HCT116 (cell line): ENCODE results near the gene ATP8A2. TPM values are rescaled to one million over a fixed set of nuclear protein-coding genes. Genes with fewer than 3 reads are reported as not detected.
A peak's percentile ranks its signal among the peaks of the same experiment; 100 is the strongest.

ENCODE experiments used
- ATAC-seq: fragments of 200-7000 bp; cut with Tn5 transposase; 2 replicates; pipeline ENCODE4 v1.9.1; 2020; ENCODE audit warnings: mild to moderate bottlenecking, moderate library complexity
- BruUV-seq: library from RNA; stranded (reverse); fragments of 400-500 nt; replicated peaks from 2 replicates; lab custom pipeline; 2021; lab: Mats Ljungman, UMichigan
- CTCF ChIA-PET: fragments of 300-600 bp; sonication (Branson Sonifier 250); formaldehyde crosslinking; loops from one replicate; lab custom pipeline; 2021; ENCODE audit warnings: antibody characterized with exemption; lab: Charles Lee
- POLR2A ChIA-PET: fragments of 300-600, 350-600 bp; sonication (Branson Sonifier 250); formaldehyde crosslinking; loops from one replicate; lab custom pipeline; 2021; ENCODE audit warnings: antibody characterized with exemption; lab: Charles Lee
- RAD21 ChIA-PET, 2 experiments: fragments of 300-600 bp; sonication (Branson Sonifier 250); formaldehyde crosslinking; loops; one replicate each; lab custom pipeline; 2023; ENCODE audit warnings: low total read pairs in 2 of 2; ENCODE audit not compliant: uncharacterized antibody in 2 of 2, unreplicated experiment in 2 of 2, low non-redundant PET in 1 of 2; lab: Charles Lee
- DNase-seq: peaks from one replicate; pipeline ENCODE4 v3.0.0-alpha.2; 2010; ENCODE audit warnings: low read depth, low spot score
- H2AFZ ChIP-seq: fragments of 200-600 bp; shearing (Covaris generic), sonication (generic); 2 replicates; pipeline ENCODE4 v1.6.1; 2017; ENCODE audit warnings: low read depth, mixed run types, mixed read lengths, antibody characterized with exemption, low read length; ENCODE audit not compliant: poor library complexity, severe bottlenecking
- H3K27ac ChIP-seq: 2 replicates; pipeline ENCODE4 v1.5.1; 2012; ENCODE audit warnings: low read depth, low read length
- H3K27me3 ChIP-seq: fragments of 200-600 bp; sonication (generic); 2 replicates; pipeline ENCODE4 v1.6.1; 2016; ENCODE audit warnings: mixed run types, low read length, mixed read lengths; ENCODE audit not compliant: insufficient read depth
- H3K36me3 ChIP-seq, 2 experiments: fragments of 200-500 bp in 1 of 2; fragments of 200-600 bp in 1 of 2; sonication (Bioruptor generic) in 1 of 2; sonication (generic) in 1 of 2; 2 replicates each; pipeline versions ENCODE4 v1.5.1 to v1.6.1; 2014 to 2016; ENCODE audit warnings: low read length in 2 of 2, inconsistent platforms in 1 of 2, mixed read lengths in 1 of 2, mixed run types in 1 of 2; ENCODE audit not compliant: insufficient read depth in 2 of 2, control insufficient read depth in 1 of 2
- H3K4me1 ChIP-seq, 2 experiments: fragments of 200-600 bp in 1 of 2; sonication (generic) in 1 of 2; 2 replicates each; pipeline versions ENCODE4 v1.5.1 to v1.6.1; 2012 to 2017; ENCODE audit warnings: low read length in 2 of 2, inconsistent platforms in 1 of 2, mild to moderate bottlenecking in 1 of 2, mixed read lengths in 1 of 2, mixed run types in 1 of 2, moderate library complexity in 1 of 2; ENCODE audit not compliant: insufficient read depth in 2 of 2, control insufficient read depth in 1 of 2
- H3K4me2 ChIP-seq: fragments of 200-600 bp; sonication (generic); 2 replicates; pipeline ENCODE4 v1.6.1; 2017; ENCODE audit warnings: mixed run types, low read length, mixed read lengths
- H3K4me3 ChIP-seq, 2 experiments: fragments of 200-600 bp in 1 of 2; sonication (generic) in 1 of 2; replicated peaks in 1 of 2; 2 replicates each; pipeline ENCODE4 v1.5.1; 2011 to 2016; ENCODE audit warnings: low read length in 2 of 2, control low read depth in 1 of 2, low read depth in 1 of 2, mild to moderate bottlenecking in 1 of 2, mixed read lengths in 1 of 2, mixed run types in 1 of 2
- H3K79me2 ChIP-seq: fragments of 200-600 bp; sonication (generic); 2 replicates; pipeline ENCODE4 v1.6.1; 2017; ENCODE audit warnings: mild to moderate bottlenecking, mixed run types, low read length, moderate library complexity, mixed read lengths; ENCODE audit not compliant: insufficient read depth
- H3K9ac ChIP-seq: fragments of 200-600 bp; sonication (generic); 2 replicates; pipeline ENCODE4 v1.6.1; 2016; ENCODE audit warnings: low read length, mixed read lengths
- H3K9me2 ChIP-seq: fragments of 200-600 bp; sonication (generic), shearing (Covaris generic); 2 replicates; pipeline ENCODE4 v1.6.1; 2017; ENCODE audit warnings: mixed run types, mild to moderate bottlenecking, moderate library complexity; ENCODE audit not compliant: insufficient read depth
- H3K9me3 ChIP-seq, 2 experiments: fragments of 200-500 bp in 1 of 2; fragments of 200-600 bp in 1 of 2; sonication (Bioruptor generic) in 1 of 2; sonication (generic) in 1 of 2; 2 replicates each; pipeline ENCODE4 v1.6.1; 2014 to 2017; ENCODE audit warnings: low read length in 2 of 2, mixed read lengths in 2 of 2, inconsistent platforms in 1 of 2, low read depth in 1 of 2, mild to moderate bottlenecking in 1 of 2, mixed run types in 1 of 2, moderate library complexity in 1 of 2; ENCODE audit not compliant: control insufficient read depth in 1 of 2, insufficient read depth in 1 of 2
- H4K20me1 ChIP-seq: fragments of 200-600 bp; sonication (generic), shearing (Covaris generic); 2 replicates; pipeline ENCODE4 v1.6.1; 2017; ENCODE audit warnings: mixed run types, mild to moderate bottlenecking, moderate library complexity; ENCODE audit not compliant: insufficient read depth
- CTCF ChIP-seq, 3 experiments: fragments of 200-600 bp in 1 of 3; sonication (generic) in 1 of 3; IDR thresholded peaks in 2 of 3; conservative IDR thresholded peaks in 1 of 3; 2 replicates each; pipeline ENCODE4 v1.5.1; 2012 to 2017; ENCODE audit warnings: low read depth in 2 of 3, low read length in 2 of 3, antibody characterized with exemption in 1 of 3, borderline replicate concordance in 1 of 3, control low read depth in 1 of 3, mild to moderate bottlenecking in 1 of 3, mixed read lengths in 1 of 3, mixed run types in 1 of 3, moderate library complexity in 1 of 3; ENCODE audit not compliant: insufficient read depth in 1 of 3
- ELF1 ChIP-seq: IDR thresholded peaks from 2 replicates; pipeline ENCODE4 v1.6.1; 2012; ENCODE audit warnings: low read depth, borderline replicate concordance
- FOSL1 ChIP-seq: IDR thresholded peaks from 2 replicates; pipeline ENCODE4 v1.6.1; 2012; ENCODE audit warnings: low read depth
- JUND ChIP-seq: IDR thresholded peaks from 2 replicates; pipeline ENCODE4 v1.6.1; 2012
- MAX ChIP-seq: IDR thresholded peaks from 2 replicates; pipeline ENCODE4 v1.6.1; 2012
- POLR2AphosphoS5 ChIP-seq: IDR thresholded peaks from 2 replicates; pipeline ENCODE4 v1.6.1; 2011; ENCODE audit warnings: mild to moderate bottlenecking, low read depth, low read length, moderate library complexity
- RAD21 ChIP-seq: IDR thresholded peaks from 2 replicates; pipeline ENCODE4 v1.6.1; 2012; ENCODE audit warnings: low read depth, mild to moderate bottlenecking
- SIN3A ChIP-seq: IDR thresholded peaks from 2 replicates; pipeline ENCODE4 v1.6.1; 2012; ENCODE audit warnings: low read depth
- SP1 ChIP-seq: IDR thresholded peaks from 2 replicates; pipeline ENCODE4 v1.6.1; 2012; ENCODE audit warnings: low read depth
- SRF ChIP-seq: IDR thresholded peaks from 2 replicates; pipeline ENCODE4 v1.6.1; 2012; ENCODE audit warnings: low read depth
- ZNF274 ChIP-seq: fragments of 200-500 bp; sonication (Bioruptor generic); IDR thresholded peaks from 2 replicates; pipeline ENCODE4 v1.6.1; 2014; ENCODE audit warnings: mild to moderate bottlenecking, low read depth, low read length, inconsistent platforms
- intact Hi-C: fragments of 100-400 bp; cut with micrococcal nuclease; formaldehyde crosslinking; loops from 2 replicates; pipeline ENCODE4 v1.10.0; 2022
- total RNA-seq: library from RNA; stranded (reverse); gene quantifications from one replicate; pipeline ENCODE4 v1.2.1, GENCODE V29; 2021; ENCODE audit not compliant: unreplicated experiment
- TF ChIP-seq, protein P1 (sequence below): IDR thresholded peaks from 2 replicates; pipeline ENCODE4 v1.6.1; 2011; ENCODE audit warnings: mild to moderate bottlenecking, low read length, moderate library complexity; ENCODE audit not compliant: insufficient replicate concordance; ENCODE audit errors: extremely low read depth

ATP8A2 gene
- total RNA-seq, 1 experiment from 2014 or later = not detected

DNA sequence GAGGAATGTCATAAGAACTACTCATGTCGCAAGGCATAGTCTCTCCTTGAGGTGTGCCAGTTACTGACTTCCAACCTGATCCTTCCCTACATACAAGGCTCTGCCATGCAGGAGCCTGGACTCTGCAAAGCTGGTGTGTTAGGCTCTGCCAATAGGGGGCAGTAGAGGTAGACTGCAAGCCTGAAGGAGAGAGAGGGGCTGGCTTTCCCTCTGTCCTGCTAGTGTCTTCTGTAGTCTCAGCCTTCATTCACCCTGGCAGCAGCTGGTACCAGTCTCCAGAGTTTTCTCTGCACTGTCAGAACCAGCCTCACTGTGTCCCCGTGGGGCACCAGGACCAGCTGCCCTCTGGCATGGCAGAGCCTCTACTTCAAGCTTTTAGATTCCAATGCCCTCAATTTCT is 665.5 kb downstream of the ATP8A2 start:
- H3K27ac ChIP-seq = no peak overlapping the region
- no peaks in the 10 kb centered on the region for H3K4me1 ChIP-seq
- TF ChIP-seq SIN3A (no peak), RAD21 (0 out of 2 replicates have a peak, but pooled peaks have one; percentile 12), FOSL1 (no peak), POLR2AphosphoS5 (no peak), CTCF (IDR thresholded peaks at IDR 0.05 in 2 of 3, conservative IDR thresholded peaks at IDR 0.05 in 1 of 3; ENCODE audit: borderline replicate concordance in 1 of 3, insufficient read depth in 1 of 3, low read depth in 2 of 3, low read length in 2 of 3) (peak in 2 of 3 experiments; percentile 72 to 92; a peak in 4 of 6 replicates), ELF1 (no peak)
- H3K9ac ChIP-seq = no peak overlapping the region
- H3K27me3 ChIP-seq = peaks cover 42% of the 10 kb centered on the region
- peak; percentile 23 for DNase-seq
- no peaks in the 10 kb centered on the region for H3K9me2 ChIP-seq
- peak; percentile 91 for ATAC-seq
- intact Hi-C loops = no loop called here
- no peak overlapping the region for H3K4me3 ChIP-seq
- RAD21 ChIA-PET = interaction anchor here in 1 of 2 experiments (0.6 kb wide), 1 partner anchor 34 kb away, joined by 3 read pairs; no protein-coding TSS in a partner anchor
- CTCF ChIA-PET = interaction anchor here (0.8 to 1.4 kb wide), 2 partner anchors 8 to 661 kb away, joined by 4 to 7 read pairs; no protein-coding TSS in a partner anchor
- H2AFZ ChIP-seq = no peak overlapping the region
- H3K79me2 ChIP-seq = no peaks in the 10 kb centered on the region
- POLR2A ChIA-PET = no interaction called here
- no peaks in the 10 kb centered on the region for H4K20me1 ChIP-seq
- H3K36me3 ChIP-seq = no peaks in the 10 kb centered on the region
- no peak overlapping the region for H3K4me2 ChIP-seq
- no peaks in the 10 kb centered on the region for H3K9me3 ChIP-seq
- no TSS peak for BruUV-seq

DNA sequence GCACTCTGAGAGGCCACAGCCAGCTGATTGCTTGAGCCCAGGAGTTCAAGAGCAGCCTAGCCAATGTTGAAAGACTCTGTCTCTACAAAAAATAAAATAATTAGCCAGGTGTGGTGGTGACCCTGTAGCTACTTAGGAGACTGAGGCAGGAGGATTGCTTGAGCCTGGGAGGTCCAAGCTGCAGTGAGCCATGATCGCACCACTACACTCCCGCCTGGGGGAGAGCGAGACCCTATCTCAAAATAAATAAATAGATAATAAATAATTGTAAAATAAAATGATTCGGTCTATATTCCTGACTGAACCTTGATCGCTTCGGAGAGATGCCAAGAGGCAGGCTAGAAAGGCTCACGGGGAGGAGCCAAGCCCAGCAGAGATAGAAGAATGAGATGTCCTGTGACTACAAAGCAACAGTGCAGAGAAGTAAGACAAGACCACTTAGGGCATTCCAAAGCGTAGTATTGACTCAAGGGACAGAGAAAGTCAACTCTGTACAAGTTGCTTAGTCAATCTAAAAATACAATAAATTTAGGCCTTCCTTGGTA is 667.2 kb downstream of the ATP8A2 start:
- H3K27me3 ChIP-seq = peaks cover 39% of the 10 kb centered on the region
- TF ChIP-seq SRF = no peak
- no peak for TF ChIP-seq RAD21
- TF ChIP-seq CTCF (IDR thresholded peaks at IDR 0.05 in 2 of 3, conservative IDR thresholded peaks at IDR 0.05 in 1 of 3; ENCODE audit: borderline replicate concordance in 1 of 3, insufficient read depth in 1 of 3, low read depth in 2 of 3, low read length in 2 of 3) = no peak
- TF ChIP-seq POLR2AphosphoS5 = no peak
- TF ChIP-seq, protein P1, sequence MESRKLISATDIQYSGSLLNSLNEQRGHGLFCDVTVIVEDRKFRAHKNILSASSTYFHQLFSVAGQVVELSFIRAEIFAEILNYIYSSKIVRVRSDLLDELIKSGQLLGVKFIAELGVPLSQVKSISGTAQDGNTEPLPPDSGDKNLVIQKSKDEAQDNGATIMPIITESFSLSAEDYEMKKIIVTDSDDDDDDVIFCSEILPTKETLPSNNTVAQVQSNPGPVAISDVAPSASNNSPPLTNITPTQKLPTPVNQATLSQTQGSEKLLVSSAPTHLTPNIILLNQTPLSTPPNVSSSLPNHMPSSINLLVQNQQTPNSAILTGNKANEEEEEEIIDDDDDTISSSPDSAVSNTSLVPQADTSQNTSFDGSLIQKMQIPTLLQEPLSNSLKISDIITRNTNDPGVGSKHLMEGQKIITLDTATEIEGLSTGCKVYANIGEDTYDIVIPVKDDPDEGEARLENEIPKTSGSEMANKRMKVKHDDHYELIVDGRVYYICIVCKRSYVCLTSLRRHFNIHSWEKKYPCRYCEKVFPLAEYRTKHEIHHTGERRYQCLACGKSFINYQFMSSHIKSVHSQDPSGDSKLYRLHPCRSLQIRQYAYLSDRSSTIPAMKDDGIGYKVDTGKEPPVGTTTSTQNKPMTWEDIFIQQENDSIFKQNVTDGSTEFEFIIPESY = no peak
- no peak for TF ChIP-seq ELF1
- TF ChIP-seq JUND = no peak
- TF ChIP-seq ZNF274 = no peak
- no peak for TF ChIP-seq SP1
- no peak for TF ChIP-seq SIN3A
- TF ChIP-seq MAX = no peak
- BruUV-seq = no TSS peak

More for the DNA sequence above, 667.2 kb downstream of the ATP8A2 start:
- Histone ChIP-seq H3K9me2 (no peaks in the 10 kb centered on the region), H3K36me3 (no peaks in the 10 kb centered on the region), H3K9ac (no peak overlapping the region), H3K79me2 (no peaks in the 10 kb centered on the region), H3K4me1 (no peaks in the 10 kb centered on the region), H3K4me2 (no peak overlapping the region), H4K20me1 (no peaks in the 10 kb centered on the region), H3K4me3 (no peak overlapping the region), H3K27ac (no peak overlapping the region), H2AFZ (no peak overlapping the region), H3K9me3 (no peaks in the 10 kb centered on the region)
- ATAC-seq (no peak), DNase-seq (no peak)
- ChIA-PET CTCF (interaction anchor here (0.6 kb wide), 1 partner anchor 403 kb away, joined by 4 read pairs; no protein-coding TSS in a partner anchor), RAD21 (no interaction called here), POLR2A (no interaction called here)
- intact Hi-C loops = no loop called here
